HCT116 (cell line): Measurements from ENCODE around the gene ZNF227. TPM values are rescaled to one million over a fixed set of nuclear protein-coding genes. Genes with fewer than 3 reads are reported as not detected.

Experiments
- ATAC-seq: fragments of 200-7000 bp; cut with Tn5 transposase; 2 replicates; pipeline ENCODE4 v1.9.1; 2020; ENCODE audit warnings: mild to moderate bottlenecking, moderate library complexity
- BruUV-seq: library from RNA; stranded (reverse); fragments of 400-500 nt; replicated peaks from 2 replicates; lab custom pipeline; 2021; lab: Mats Ljungman, UMichigan
- CTCF ChIA-PET: fragments of 300-600 bp; sonication (Branson Sonifier 250); formaldehyde crosslinking; loops from one replicate; lab custom pipeline; 2021; ENCODE audit warnings: antibody characterized with exemption; lab: Charles Lee
- POLR2A ChIA-PET: fragments of 300-600, 350-600 bp; sonication (Branson Sonifier 250); formaldehyde crosslinking; loops from one replicate; lab custom pipeline; 2021; ENCODE audit warnings: antibody characterized with exemption; lab: Charles Lee
- RAD21 ChIA-PET, 2 experiments: fragments of 300-600 bp; sonication (Branson Sonifier 250); formaldehyde crosslinking; loops; one replicate each; lab custom pipeline; 2023; ENCODE audit warnings: low total read pairs in 2 of 2; ENCODE audit not compliant: uncharacterized antibody in 2 of 2, unreplicated experiment in 2 of 2, low non-redundant PET in 1 of 2; lab: Charles Lee
- DNase-seq: peaks from one replicate; pipeline ENCODE4 v3.0.0-alpha.2; 2010; ENCODE audit warnings: low read depth, low spot score
- H2AFZ ChIP-seq: fragments of 200-600 bp; shearing (Covaris generic), sonication (generic); 2 replicates; pipeline ENCODE4 v1.6.1; 2017; ENCODE audit warnings: low read depth, mixed run types, mixed read lengths, antibody characterized with exemption, low read length; ENCODE audit not compliant: poor library complexity, severe bottlenecking
- H3K27ac ChIP-seq: 2 replicates; pipeline ENCODE4 v1.5.1; 2012; ENCODE audit warnings: low read depth, low read length
- H3K27me3 ChIP-seq: fragments of 200-600 bp; sonication (generic); 2 replicates; pipeline ENCODE4 v1.6.1; 2016; ENCODE audit warnings: mixed run types, low read length, mixed read lengths; ENCODE audit not compliant: insufficient read depth
- H3K36me3 ChIP-seq, 2 experiments: fragments of 200-500 bp in 1 of 2; fragments of 200-600 bp in 1 of 2; sonication (Bioruptor generic) in 1 of 2; sonication (generic) in 1 of 2; 2 replicates each; pipeline versions ENCODE4 v1.5.1 to v1.6.1; 2014 to 2016; ENCODE audit warnings: low read length in 2 of 2, inconsistent platforms in 1 of 2, mixed read lengths in 1 of 2, mixed run types in 1 of 2; ENCODE audit not compliant: insufficient read depth in 2 of 2, control insufficient read depth in 1 of 2
- H3K4me1 ChIP-seq, 2 experiments: fragments of 200-600 bp in 1 of 2; sonication (generic) in 1 of 2; 2 replicates each; pipeline versions ENCODE4 v1.5.1 to v1.6.1; 2012 to 2017; ENCODE audit warnings: low read length in 2 of 2, inconsistent platforms in 1 of 2, mild to moderate bottlenecking in 1 of 2, mixed read lengths in 1 of 2, mixed run types in 1 of 2, moderate library complexity in 1 of 2; ENCODE audit not compliant: insufficient read depth in 2 of 2, control insufficient read depth in 1 of 2
- H3K4me2 ChIP-seq: fragments of 200-600 bp; sonication (generic); 2 replicates; pipeline ENCODE4 v1.6.1; 2017; ENCODE audit warnings: mixed run types, low read length, mixed read lengths
- H3K4me3 ChIP-seq, 2 experiments: fragments of 200-600 bp in 1 of 2; sonication (generic) in 1 of 2; replicated peaks in 1 of 2; 2 replicates each; pipeline ENCODE4 v1.5.1; 2011 to 2016; ENCODE audit warnings: low read length in 2 of 2, control low read depth in 1 of 2, low read depth in 1 of 2, mild to moderate bottlenecking in 1 of 2, mixed read lengths in 1 of 2, mixed run types in 1 of 2
- H3K79me2 ChIP-seq: fragments of 200-600 bp; sonication (generic); 2 replicates; pipeline ENCODE4 v1.6.1; 2017; ENCODE audit warnings: mild to moderate bottlenecking, mixed run types, low read length, moderate library complexity, mixed read lengths; ENCODE audit not compliant: insufficient read depth
- H3K9ac ChIP-seq: fragments of 200-600 bp; sonication (generic); 2 replicates; pipeline ENCODE4 v1.6.1; 2016; ENCODE audit warnings: low read length, mixed read lengths
- H3K9me2 ChIP-seq: fragments of 200-600 bp; sonication (generic), shearing (Covaris generic); 2 replicates; pipeline ENCODE4 v1.6.1; 2017; ENCODE audit warnings: mixed run types, mild to moderate bottlenecking, moderate library complexity; ENCODE audit not compliant: insufficient read depth
- H3K9me3 ChIP-seq, 2 experiments: fragments of 200-500 bp in 1 of 2; fragments of 200-600 bp in 1 of 2; sonication (Bioruptor generic) in 1 of 2; sonication (generic) in 1 of 2; 2 replicates each; pipeline ENCODE4 v1.6.1; 2014 to 2017; ENCODE audit warnings: low read length in 2 of 2, mixed read lengths in 2 of 2, inconsistent platforms in 1 of 2, low read depth in 1 of 2, mild to moderate bottlenecking in 1 of 2, mixed run types in 1 of 2, moderate library complexity in 1 of 2; ENCODE audit not compliant: control insufficient read depth in 1 of 2, insufficient read depth in 1 of 2
- H4K20me1 ChIP-seq: fragments of 200-600 bp; sonication (generic), shearing (Covaris generic); 2 replicates; pipeline ENCODE4 v1.6.1; 2017; ENCODE audit warnings: mixed run types, mild to moderate bottlenecking, moderate library complexity; ENCODE audit not compliant: insufficient read depth
- ATF3 ChIP-seq: IDR thresholded peaks from 2 replicates; pipeline ENCODE4 v1.6.1; 2012
- CBX3 ChIP-seq: IDR thresholded peaks from 2 replicates; pipeline ENCODE4 v1.6.1; 2012; ENCODE audit warnings: low read depth
- CTCF ChIP-seq, 3 experiments: fragments of 200-600 bp in 1 of 3; sonication (generic) in 1 of 3; IDR thresholded peaks in 2 of 3; conservative IDR thresholded peaks in 1 of 3; 2 replicates each; pipeline ENCODE4 v1.5.1; 2012 to 2017; ENCODE audit warnings: low read depth in 2 of 3, low read length in 2 of 3, antibody characterized with exemption in 1 of 3, borderline replicate concordance in 1 of 3, control low read depth in 1 of 3, mild to moderate bottlenecking in 1 of 3, mixed read lengths in 1 of 3, mixed run types in 1 of 3, moderate library complexity in 1 of 3; ENCODE audit not compliant: insufficient read depth in 1 of 3
- EZH2 ChIP-seq: fragments of 200-600 bp; sonication (generic); IDR thresholded peaks from 2 replicates; pipeline ENCODE4 v1.6.1; 2017; ENCODE audit warnings: antibody characterized with exemption, mixed run types
- FOSL1 ChIP-seq: IDR thresholded peaks from 2 replicates; pipeline ENCODE4 v1.6.1; 2012; ENCODE audit warnings: low read depth
- MAX ChIP-seq: IDR thresholded peaks from 2 replicates; pipeline ENCODE4 v1.6.1; 2012
- POLR2AphosphoS5 ChIP-seq: IDR thresholded peaks from 2 replicates; pipeline ENCODE4 v1.6.1; 2011; ENCODE audit warnings: mild to moderate bottlenecking, low read depth, low read length, moderate library complexity
- RAD21 ChIP-seq: IDR thresholded peaks from 2 replicates; pipeline ENCODE4 v1.6.1; 2012; ENCODE audit warnings: low read depth, mild to moderate bottlenecking
- TCF7L2 ChIP-seq: IDR thresholded peaks from 2 replicates; pipeline ENCODE4 v1.7.0; 2011; ENCODE audit warnings: borderline replicate concordance, inconsistent platforms; ENCODE audit not compliant: insufficient read depth, insufficient read length; ENCODE audit errors: extremely low read depth
- YY1 ChIP-seq: IDR thresholded peaks from 2 replicates; pipeline ENCODE4 v1.6.1; 2011; ENCODE audit warnings: low read length, low read depth, moderate library complexity, mild to moderate bottlenecking; ENCODE audit not compliant: insufficient replicate concordance; ENCODE audit errors: extremely low read depth
- ZNF274 ChIP-seq: fragments of 200-500 bp; sonication (Bioruptor generic); IDR thresholded peaks from 2 replicates; pipeline ENCODE4 v1.6.1; 2014; ENCODE audit warnings: mild to moderate bottlenecking, low read depth, low read length, inconsistent platforms
- intact Hi-C: fragments of 100-400 bp; cut with micrococcal nuclease; formaldehyde crosslinking; loops from 2 replicates; pipeline ENCODE4 v1.10.0; 2022
- total RNA-seq: library from RNA; stranded (reverse); gene quantifications from one replicate; pipeline ENCODE4 v1.2.1, GENCODE V29; 2021; ENCODE audit not compliant: unreplicated experiment

Gene ZNF227
- total RNA-seq, 1 experiment from 2014 or later = 14.4 TPM

- H4K20me1 ChIP-seq = no peaks in the 10 kb centered on the region
- CTCF ChIA-PET = no interaction called here
- H3K36me3 ChIP-seq = no peaks in the 10 kb centered on the region
- no peak for DNase-seq
- intact Hi-C loops = no loop called here
- H3K27me3 ChIP-seq = no peaks in the 10 kb centered on the region
- ATAC-seq = no peak
- no peak overlapping the region for H2AFZ ChIP-seq
- RAD21 ChIA-PET = interaction anchor here in 1 of 2 experiments (0.5 kb wide), 1 partner anchor 1371 kb away, joined by 3 read pairs; no protein-coding TSS in a partner anchor
- H3K9me2 ChIP-seq = no peaks in the 10 kb centered on the region
- H3K4me2 ChIP-seq = no peak overlapping the region
- no peaks in the 10 kb centered on the region for H3K4me1 ChIP-seq
- H3K9me3 ChIP-seq = peaks cover under 1 to 5% of the 10 kb centered on the region in 2 experiments; a peak in 3 of 4 replicates
- H3K27ac ChIP-seq = no peak overlapping the region
- no peaks in the 10 kb centered on the region for H3K79me2 ChIP-seq
- H3K4me3 ChIP-seq = no peak overlapping the region
- BruUV-seq = no TSS peak
- TF ChIP-seq POLR2AphosphoS5 (no peak), RAD21 (no peak), ZNF274 (no peak), CTCF (IDR thresholded peaks at IDR 0.05 in 2 of 3, conservative IDR thresholded peaks at IDR 0.05 in 1 of 3; ENCODE audit: borderline replicate concordance in 1 of 3, insufficient read depth in 1 of 3, low read depth in 2 of 3, low read length in 2 of 3) (no peak), CBX3 (no peak), MAX (no peak), YY1 (no peak), FOSL1 (no peak), EZH2 (no peak), TCF7L2 (no peak), ATF3 (no peak)
- H3K9ac ChIP-seq = no peak overlapping the region
- POLR2A ChIA-PET = no interaction called here
These were observed 48.5 kb downstream of the ZNF227 start for GRCh38 chr19:44260695-44261446.
